D721Med (cell line): Measurements from ENCODE around the gene KASH5.

Source experiments
- DNase-seq: peaks from one replicate; pipeline ENCODE4 v3.0.0; 2011; ENCODE audit warnings: low spot score; ENCODE audit not compliant: insufficient read length
- FAIRE-seq: peaks from 2 replicates; lab custom pipeline; 2011; peaks lifted over from hg19 to GRCh38; lab: Jason Lieb, UNC
- TF ChIP-seq, protein P1 (sequence below): IDR thresholded peaks from 2 replicates; pipeline ENCODE4 v1.5.1; 2012; ENCODE audit warnings: mild to moderate bottlenecking, control low read depth; ENCODE audit not compliant: insufficient read depth; ENCODE audit errors: missing control alignments

KASH5 gene

DNA sequence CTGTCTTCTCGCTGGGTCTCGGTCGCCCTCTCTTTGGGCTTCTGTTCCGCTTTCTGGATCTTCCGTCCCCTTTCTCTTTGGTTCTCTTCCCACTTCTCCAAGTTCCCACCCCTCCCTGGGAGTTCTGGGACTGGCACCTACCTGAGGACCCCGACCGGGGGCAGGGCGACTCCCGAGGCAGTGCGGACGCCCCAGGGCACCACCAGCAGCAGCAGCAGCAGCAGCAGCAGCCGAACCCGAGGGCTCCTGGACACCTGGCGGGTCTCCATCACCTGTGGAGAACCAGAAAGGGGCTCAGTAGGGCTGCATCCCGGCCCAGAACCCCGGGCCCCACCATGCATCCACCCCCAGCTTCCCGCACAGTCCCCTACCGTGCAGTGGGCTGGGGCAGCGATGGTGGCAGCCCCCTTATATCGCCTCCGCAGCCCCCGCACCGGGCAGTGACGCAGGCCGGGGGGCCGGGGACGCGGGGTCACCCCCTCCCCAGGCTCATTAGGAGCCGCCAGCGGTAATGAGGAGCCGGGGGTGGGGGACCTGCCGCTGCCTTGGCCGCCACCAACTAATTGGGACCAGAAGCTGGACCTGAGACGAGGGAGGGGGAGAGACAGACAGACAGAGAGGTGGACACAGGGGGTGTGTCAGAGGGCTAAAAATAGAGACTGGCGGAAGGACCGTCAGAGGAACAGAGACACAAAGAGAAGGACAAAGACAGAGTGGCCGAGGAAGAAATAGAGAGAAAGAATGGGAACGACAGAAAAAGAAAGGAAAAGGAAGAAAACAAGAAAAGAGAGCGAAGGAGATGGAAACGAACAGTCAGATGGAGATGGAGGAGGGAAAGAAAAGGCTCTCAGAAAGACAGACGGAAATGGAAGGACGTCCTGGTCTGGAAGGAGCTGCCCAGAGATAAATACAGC lies 35.3 kb downstream of the KASH5 start, which contains the start of gene PTH2:
PTH2 (minus strand) TSS at position 371 of the 914 bp plus-strand sequence; CDS start at position 269, 102 bp downstream.
- TF ChIP-seq, protein P1, sequence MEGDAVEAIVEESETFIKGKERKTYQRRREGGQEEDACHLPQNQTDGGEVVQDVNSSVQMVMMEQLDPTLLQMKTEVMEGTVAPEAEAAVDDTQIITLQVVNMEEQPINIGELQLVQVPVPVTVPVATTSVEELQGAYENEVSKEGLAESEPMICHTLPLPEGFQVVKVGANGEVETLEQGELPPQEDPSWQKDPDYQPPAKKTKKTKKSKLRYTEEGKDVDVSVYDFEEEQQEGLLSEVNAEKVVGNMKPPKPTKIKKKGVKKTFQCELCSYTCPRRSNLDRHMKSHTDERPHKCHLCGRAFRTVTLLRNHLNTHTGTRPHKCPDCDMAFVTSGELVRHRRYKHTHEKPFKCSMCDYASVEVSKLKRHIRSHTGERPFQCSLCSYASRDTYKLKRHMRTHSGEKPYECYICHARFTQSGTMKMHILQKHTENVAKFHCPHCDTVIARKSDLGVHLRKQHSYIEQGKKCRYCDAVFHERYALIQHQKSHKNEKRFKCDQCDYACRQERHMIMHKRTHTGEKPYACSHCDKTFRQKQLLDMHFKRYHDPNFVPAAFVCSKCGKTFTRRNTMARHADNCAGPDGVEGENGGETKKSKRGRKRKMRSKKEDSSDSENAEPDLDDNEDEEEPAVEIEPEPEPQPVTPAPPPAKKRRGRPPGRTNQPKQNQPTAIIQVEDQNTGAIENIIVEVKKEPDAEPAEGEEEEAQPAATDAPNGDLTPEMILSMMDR = no peak
- DNase-seq (no peak), FAIRE-seq (no peak)

DNA sequence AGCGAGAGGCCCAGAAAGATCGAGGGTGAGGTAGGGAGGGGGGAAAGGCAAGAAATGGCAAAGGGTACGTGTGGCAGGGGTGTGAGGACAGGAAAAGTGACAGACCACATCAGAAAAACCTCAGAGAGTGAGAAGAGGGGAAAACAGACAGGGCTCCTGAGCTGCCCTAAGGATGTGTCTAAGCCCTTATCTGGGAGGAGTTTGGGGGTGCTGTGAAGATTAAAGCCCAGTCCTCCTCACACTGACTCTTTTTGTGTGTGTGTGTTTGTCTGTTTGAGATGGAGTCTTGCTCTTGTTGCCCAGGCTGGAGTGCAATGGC lies 35.9 kb downstream of the KASH5 start:
- TF ChIP-seq, protein P1 = no peak
- DNase-seq = no peak
- no peak for FAIRE-seq

DNA sequence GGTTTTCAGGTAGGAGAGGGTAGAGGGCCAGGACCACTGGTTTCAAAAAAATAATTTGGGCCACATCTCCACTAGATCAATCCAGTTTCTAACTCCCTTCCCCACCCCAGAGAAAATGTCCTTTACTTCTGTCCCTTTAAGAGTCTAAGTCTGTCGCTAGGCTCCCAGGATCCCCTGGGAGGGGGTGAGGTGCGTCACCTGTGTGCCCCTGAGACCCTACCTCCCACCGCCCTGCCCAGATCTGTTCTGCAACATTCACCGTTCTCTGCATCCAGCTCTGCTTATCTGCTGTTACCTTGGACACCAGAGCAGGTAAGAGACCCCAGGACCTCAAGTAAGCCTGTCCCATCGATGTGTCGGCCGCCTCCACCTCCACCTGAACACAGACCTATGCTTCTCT lies 37.1 kb downstream of the KASH5 start, which contains the start of gene GFY:
GFY (plus strand) TSS at position 211 of the 400 bp plus-strand sequence. CDS start 1,043 bp downstream, outside the sequence.
- TF ChIP-seq, protein P1 = no peak
- no peak for DNase-seq
- no peak for FAIRE-seq

DNA sequence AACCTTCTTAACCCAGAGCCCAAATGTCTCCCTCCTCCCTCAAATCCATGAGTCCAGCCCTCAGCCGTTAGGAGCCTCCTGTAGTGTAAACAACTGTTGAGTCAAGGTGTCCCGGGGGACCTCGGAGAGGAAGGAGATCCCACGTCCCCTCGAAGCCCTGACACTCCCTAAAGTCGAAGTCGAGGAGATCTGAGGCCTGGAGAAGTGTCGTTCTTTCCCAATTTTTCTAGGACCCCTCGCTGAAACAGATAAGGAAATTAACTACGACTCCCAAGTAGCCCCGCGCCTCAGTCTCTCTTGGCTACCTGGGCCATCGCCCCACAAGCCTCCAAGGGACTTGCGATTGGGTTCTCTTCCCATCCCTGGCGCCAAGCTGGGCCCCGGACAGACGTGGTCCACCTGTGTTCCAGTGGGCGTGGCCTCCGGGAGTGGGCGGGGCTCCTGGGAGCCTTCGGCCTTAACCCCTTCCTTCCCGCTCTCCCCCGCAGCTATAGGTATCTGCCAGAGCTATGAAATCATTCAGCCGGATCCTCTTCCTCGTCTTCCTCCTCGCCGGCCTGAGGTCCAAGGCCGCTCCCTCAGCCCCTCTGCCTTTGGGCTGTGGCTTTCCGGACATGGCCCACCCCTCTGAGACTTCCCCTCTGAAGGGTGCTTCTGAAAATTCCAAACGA lies 38.0 kb downstream of the KASH5 start:
- TF ChIP-seq, protein P1 = no peak
- FAIRE-seq (no peak), DNase-seq (no peak)

DNA sequence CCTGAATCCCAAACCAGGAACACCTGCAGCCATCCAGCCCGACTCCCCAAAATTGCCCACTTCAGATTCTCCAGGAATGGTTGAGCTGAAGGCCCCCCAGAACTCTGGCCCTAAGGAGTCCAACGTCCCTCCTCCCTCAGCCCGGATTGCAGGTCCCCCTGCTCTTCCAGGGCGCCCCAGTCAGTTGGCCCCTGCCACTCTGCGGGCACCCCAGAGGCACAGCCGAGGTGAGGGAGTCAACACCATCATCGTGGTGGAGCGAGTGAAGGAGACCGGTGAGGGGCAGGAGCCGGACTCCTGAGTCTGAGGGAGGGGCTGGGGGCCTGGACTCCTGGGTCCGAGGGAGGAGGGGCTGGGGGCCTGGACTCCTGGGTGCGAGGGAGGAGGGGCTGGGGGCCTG lies 39.3 kb downstream of the KASH5 start:
- TF ChIP-seq, protein P1 = no peak
- DNase-seq = no peak
- no peak for FAIRE-seq

DNA sequence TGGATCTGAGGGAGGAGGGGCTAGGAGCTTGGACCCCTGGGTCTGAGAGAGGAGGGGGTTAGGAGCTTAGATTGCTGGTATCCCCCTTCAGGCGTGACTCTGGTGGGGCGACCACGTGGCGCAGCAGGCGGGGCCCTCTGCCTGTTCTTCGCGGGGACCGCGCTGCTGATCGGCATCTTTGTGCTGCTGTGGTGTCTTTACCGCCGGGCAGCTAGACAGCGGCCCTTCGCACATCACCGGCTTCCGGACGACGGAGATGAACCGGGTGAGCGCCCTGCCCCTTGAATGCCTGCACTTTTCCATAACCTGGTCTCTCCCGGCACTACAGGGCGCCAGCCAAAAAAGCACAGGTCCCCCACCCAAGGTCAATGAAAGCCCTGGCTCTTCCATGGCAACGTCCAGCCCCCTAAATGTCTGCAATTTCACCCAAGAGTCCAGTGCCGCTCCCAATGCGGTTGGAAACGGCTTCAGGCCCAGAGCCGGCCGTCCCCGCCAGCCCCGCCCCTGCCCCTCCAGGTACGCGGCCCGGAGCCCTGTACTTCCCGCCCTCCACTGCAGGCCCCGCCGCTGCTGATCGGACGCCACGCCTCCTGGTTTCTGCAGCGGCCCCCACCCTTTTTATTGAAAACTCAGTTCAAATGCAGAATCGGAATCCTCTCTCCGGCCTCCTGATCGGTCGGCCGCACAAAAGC lies 40.0 kb downstream of the KASH5 start:
- FAIRE-seq (no peak), DNase-seq (no peak)
- TF ChIP-seq, protein P1 = no peak
